ENCODE data around the gene CDKL2.

Gene CDKL2

GRCh38 chr4:75530556-75531322 lies 99.6 kb downstream of the CDKL2 start:
- H3K4me3 ChIP-seq (ENCODE audit: low read length), result no peak overlapping the region
- DNase-seq (ENCODE audit: low read depth), result no peak
- TF ChIP-seq CTCF (conservative IDR thresholded peaks at IDR 0.05; ENCODE audit: low read length), result no peak

Measured in AG10803 (cell line).